GM12878 (cell line): Measurements from ENCODE around the gene FAM13C. TPM values are rescaled to one million over a fixed set of nuclear protein-coding genes. Genes with fewer than 3 reads are reported as not detected.

Source experiments
- ATAC-seq: fragments of 200-7000 bp; cut with Tn5 transposase; 3 replicates; pipeline ENCODE4 v1.9.1; 2020; ENCODE audit warnings: mild to moderate bottlenecking, moderate library complexity
- BruUV-seq: library from RNA; stranded (reverse); fragments of 400-500 nt; replicated peaks from 2 replicates; lab custom pipeline; 2021; lab: Mats Ljungman, UMichigan
- CTCF ChIA-PET: fragments of 300-600 bp; sonication (Branson Sonifier 250); formaldehyde crosslinking; extraction: SDS; loops from one replicate; lab custom pipeline; 2021; ENCODE audit warnings: inconsistent platforms; lab: Yijun Ruan, JAX
- POLR2A ChIA-PET: fragments of 350-600 bp; formaldehyde crosslinking; extraction: SDS; loops from one replicate; lab custom pipeline; 2021; ENCODE audit warnings: inconsistent platforms; lab: Charles Lee
- RAD21 ChIA-PET: fragments of 300-600 bp; sonication (Branson Sonifier 250); formaldehyde crosslinking; loops from one replicate; lab custom pipeline; 2023; ENCODE audit warnings: antibody characterized with exemption; ENCODE audit not compliant: unreplicated experiment; lab: Charles Lee
- SMC1A ChIA-PET: fragments of 300-600 bp; sonication (Branson Sonifier 250); formaldehyde crosslinking; loops from one replicate; lab custom pipeline; 2023; ENCODE audit not compliant: unreplicated experiment, uncharacterized antibody; lab: Charles Lee
- DNase-seq: peaks from one replicate; pipeline ENCODE4 v3.0.0-alpha.2; 2011; ENCODE audit warnings: low read depth, low spot score
- FAIRE-seq: peaks from 3 replicates; lab custom pipeline; 2011; peaks lifted over from hg19 to GRCh38; lab: Jason Lieb, UNC
- H2AFZ ChIP-seq: 2 replicates; pipeline ENCODE4 v1.6.0; 2011; ENCODE audit warnings: low read depth, low read length, control low read depth; ENCODE audit not compliant: control insufficient read depth
- H3K27ac ChIP-seq: 2 replicates; pipeline ENCODE4 v1.5.1; 2011; ENCODE audit warnings: control low read depth; ENCODE audit not compliant: control insufficient read depth, insufficient read depth
- H3K27me3 ChIP-seq, 2 experiments: replicated peaks in 1 of 2; 2 replicates each; pipeline versions ENCODE4 v1.6.0 to v1.6.1; 2011; ENCODE audit warnings: low read length in 1 of 2; ENCODE audit not compliant: control insufficient read depth in 2 of 2, insufficient read depth in 2 of 2
- H3K36me3 ChIP-seq, 2 experiments: 2 replicates each; pipeline ENCODE4 v1.5.1; 2011; ENCODE audit warnings: low read length in 1 of 2; ENCODE audit not compliant: control insufficient read depth in 2 of 2, insufficient read depth in 2 of 2
- H3K4me1 ChIP-seq: 2 replicates; pipeline ENCODE4 v1.6.1; 2011; ENCODE audit warnings: mild to moderate bottlenecking, low read length, moderate library complexity, mixed read lengths; ENCODE audit not compliant: control insufficient read depth, insufficient read depth
- H3K4me2 ChIP-seq: 2 replicates; pipeline ENCODE4 v1.6.0; 2011; ENCODE audit warnings: control low read depth; ENCODE audit not compliant: control insufficient read depth, insufficient read depth
- H3K4me3 ChIP-seq: fragments of 200-600 bp; sonication (generic); 2 replicates; pipeline ENCODE4 v1.5.1; 2016
- H3K79me2 ChIP-seq: 2 replicates; pipeline ENCODE4 v1.6.0; 2011; ENCODE audit warnings: low read length; ENCODE audit not compliant: control insufficient read depth, insufficient read depth
- H3K9ac ChIP-seq: 2 replicates; pipeline ENCODE4 v1.8.0; 2011; ENCODE audit warnings: low read length, control low read depth, mixed read lengths; ENCODE audit not compliant: control insufficient read depth, insufficient read depth
- H3K9me3 ChIP-seq: replicated peaks from 3 replicates; pipeline ENCODE4 v1.5.1; 2011; ENCODE audit warnings: mild to moderate bottlenecking, low read length; ENCODE audit not compliant: control insufficient read depth, insufficient read depth
- H4K20me1 ChIP-seq: 2 replicates; pipeline ENCODE4 v1.6.0; 2011; ENCODE audit not compliant: control insufficient read depth, insufficient read depth
- CBFB ChIP-seq: IDR thresholded peaks from 2 replicates; pipeline ENCODE4 v1.6.1; 2016; ENCODE audit warnings: antibody characterized with exemption, low read depth
- CREB1 ChIP-seq: IDR thresholded peaks from 2 replicates; pipeline ENCODE4 v1.6.1; 2012; ENCODE audit warnings: low read depth, mild to moderate bottlenecking, inconsistent platforms
- CUX1 ChIP-seq: IDR thresholded peaks from 2 replicates; pipeline ENCODE4 v1.6.1; 2012; ENCODE audit warnings: improper control_type of control experiment, low read depth, low read length; ENCODE audit not compliant: insufficient replicate concordance
- DPF2 ChIP-seq: fragments of 450-650 bp; IDR thresholded peaks from 2 replicates; pipeline ENCODE4 v1.6.1; 2017; ENCODE audit warnings: mild to moderate bottlenecking
- FOXK2 ChIP-seq: fragments of 450-650 bp; IDR thresholded peaks from 2 replicates; pipeline ENCODE4 v1.6.1; 2017; ENCODE audit warnings: mild to moderate bottlenecking, moderate library complexity
- RFX5 ChIP-seq: IDR thresholded peaks from 2 replicates; pipeline ENCODE4 v1.6.1; 2011; ENCODE audit warnings: low read depth, low read length, improper control_type of control experiment
- SMAD5 ChIP-seq: IDR thresholded peaks from 2 replicates; pipeline ENCODE4 v1.6.1; 2016; ENCODE audit warnings: antibody characterized with exemption, low read depth
- ZNF24 ChIP-seq: fragments of 450-650 bp; IDR thresholded peaks from 2 replicates; pipeline ENCODE4 v1.6.1; 2017; ENCODE audit warnings: antibody characterized with exemption, mild to moderate bottlenecking
- in situ Hi-C: fragments of 300-500 bp; cut with MboI; formaldehyde crosslinking; loops from 9 replicates; pipeline ENCODE4 v1.14.3; 2018; ENCODE audit warnings: mixed read lengths
- intact Hi-C: fragments of 100-400 bp; cut with micrococcal nuclease; formaldehyde crosslinking; loops from one replicate; pipeline ENCODE4 v1.14.2; 2022; ENCODE audit not compliant: unreplicated experiment
- polyA plus RNA-seq, 11 experiments: library from polyadenylated mRNA; depleted of rRNA in 4 of 11; unstranded in 6 of 11; stranded (reverse) in 5 of 11; fragments of >200 nt; fragmentation: Nextera tagmentation in 4 of 11; fragmentation: Illumina TruSeq in 1 of 11; extraction: Ambion mirVana in 4 of 11; extraction: Trizol in 1 of 11; gene quantifications; 1 replicate in 1 of 11; 2 replicates in 10 of 11; pipeline versions ENCODE4 v1.2.1 to v1.2.3, GENCODE V29; 2011 to 2016; ENCODE audit warnings: inconsistent platforms in 2 of 11, missing spikeins in 2 of 11, low read depth in 1 of 11
- total RNA-seq, 4 experiments: library from RNA; depleted of rRNA in 3 of 4; stranded (reverse); fragments of >200 nt in 3 of 4; fragmentation: Illumina TruSeq in 1 of 4; extraction: Trizol in 1 of 4; gene quantifications; 2 replicates each; pipeline versions ENCODE4 v1.2.1 to v1.2.3, GENCODE V29; 2013 to 2021
- TF ChIP-seq, protein P1 (sequence below): IDR thresholded peaks from 2 replicates; pipeline ENCODE4 v1.6.1; 2011; ENCODE audit warnings: low read depth, mild to moderate bottlenecking, low read length, moderate library complexity, borderline replicate concordance; ENCODE audit errors: extremely low read depth
- TF ChIP-seq, protein P2 (sequence below): IDR thresholded peaks from 2 replicates; pipeline ENCODE4 v1.6.1; 2011; ENCODE audit warnings: mild to moderate bottlenecking, low read depth, low read length, moderate library complexity; ENCODE audit not compliant: insufficient replicate concordance

The FAM13C gene
- total and polyA plus RNA-seq, 10 of the 15 experiments (the other 5 are each of a cell fraction or from before 2014, with no cell fraction given), result 0.04 to 0.31 (median 0.13) TPM; not detected in 5

DNA sequence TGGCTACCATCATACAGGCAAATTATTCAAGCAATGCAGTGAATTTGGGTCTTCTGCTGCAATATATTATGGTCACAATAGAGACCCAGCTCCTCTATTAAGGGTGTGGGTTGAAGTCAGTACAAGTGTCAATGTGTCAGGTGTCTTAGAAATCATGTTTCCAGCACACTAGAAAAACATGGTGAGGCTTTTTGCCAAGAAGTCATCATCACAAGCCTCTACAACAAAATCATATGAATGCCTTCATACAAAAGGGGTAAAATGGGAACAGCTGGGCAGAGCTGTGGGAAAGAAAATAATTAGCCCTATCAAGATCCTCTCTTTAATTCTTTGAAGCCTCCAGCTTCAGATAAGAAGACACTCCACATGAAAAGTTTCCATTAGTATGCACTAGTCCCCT is 37.2 kb downstream of the FAM13C start:
- CTCF ChIA-PET, result interaction anchor here (1.3 kb wide), 1 partner anchor 10 kb away, joined by 3 read pairs; no protein-coding TSS in a partner anchor
- in situ Hi-C loops (no loop called here), intact Hi-C loops (no loop called here)

More for the DNA sequence above, 37.2 kb downstream of the FAM13C start:
- POLR2A ChIA-PET, result no interaction called here
- no peak overlapping the region for H3K4me3 ChIP-seq
- no peak for TF ChIP-seq ZNF24
- no peak for TF ChIP-seq FOXK2
- no peak for TF ChIP-seq SMAD5
- TF ChIP-seq CREB1, result no peak
- TF ChIP-seq RFX5, result no peak
- TF ChIP-seq, protein P1, sequence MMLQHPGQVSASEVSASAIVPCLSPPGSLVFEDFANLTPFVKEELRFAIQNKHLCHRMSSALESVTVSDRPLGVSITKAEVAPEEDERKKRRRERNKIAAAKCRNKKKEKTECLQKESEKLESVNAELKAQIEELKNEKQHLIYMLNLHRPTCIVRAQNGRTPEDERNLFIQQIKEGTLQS, result no peak
- TF ChIP-seq, protein P2, sequence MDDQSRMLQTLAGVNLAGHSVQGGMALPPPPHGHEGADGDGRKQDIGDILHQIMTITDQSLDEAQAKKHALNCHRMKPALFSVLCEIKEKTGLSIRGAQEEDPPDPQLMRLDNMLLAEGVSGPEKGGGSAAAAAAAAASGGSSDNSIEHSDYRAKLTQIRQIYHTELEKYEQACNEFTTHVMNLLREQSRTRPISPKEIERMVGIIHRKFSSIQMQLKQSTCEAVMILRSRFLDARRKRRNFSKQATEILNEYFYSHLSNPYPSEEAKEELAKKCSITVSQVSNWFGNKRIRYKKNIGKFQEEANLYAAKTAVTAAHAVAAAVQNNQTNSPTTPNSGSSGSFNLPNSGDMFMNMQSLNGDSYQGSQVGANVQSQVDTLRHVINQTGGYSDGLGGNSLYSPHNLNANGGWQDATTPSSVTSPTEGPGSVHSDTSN, result no peak
- no peak for TF ChIP-seq DPF2
- no peak for TF ChIP-seq CUX1
- no peak for TF ChIP-seq CBFB
- TF ChIP-seq, all 136 proteins: peak for 0
- RAD21 ChIA-PET, result no interaction called here
- H3K79me2 ChIP-seq, result no peaks in the 10 kb centered on the region
- DNase-seq, result no peak
- H3K27ac ChIP-seq, result no peak overlapping the region
- H3K27me3 ChIP-seq, result no peaks in the 10 kb centered on the region
- no peak overlapping the region for H3K4me2 ChIP-seq
- SMC1A ChIA-PET, result interaction anchor here (1.4 kb wide), 1 partner anchor 12 kb away, joined by 3 read pairs; no protein-coding TSS in a partner anchor
- ATAC-seq, result no peak
- H3K36me3 ChIP-seq, result no peaks in the 10 kb centered on the region
- no peaks in the 10 kb centered on the region for H3K4me1 ChIP-seq
- no peak overlapping the region for H2AFZ ChIP-seq
- no peak overlapping the region for H3K9ac ChIP-seq
- H3K9me3 ChIP-seq, result no peaks in the 10 kb centered on the region; the same call in 2 of the 3 replicates
- BruUV-seq, result no TSS peak
- no peaks in the 10 kb centered on the region for H4K20me1 ChIP-seq
- no peak for FAIRE-seq
